BJ (cell line): Measurements from ENCODE around the gene EXOG. TPM values are rescaled to one million over a fixed set of nuclear protein-coding genes. Genes with fewer than 3 reads are reported as not detected.

ENCODE experiments used
- CTCF ChIA-PET: fragments of 350-600 bp; formaldehyde crosslinking; extraction: SDS; loops from one replicate; lab custom pipeline; 2021; ENCODE audit warnings: antibody characterized with exemption, inconsistent platforms; lab: Yijun Ruan, JAX
- POLR2A ChIA-PET: fragments of 300-600 bp; sonication (Branson Sonifier 250); formaldehyde crosslinking; extraction: SDS; loops from one replicate; lab custom pipeline; 2021; ENCODE audit warnings: antibody characterized with exemption; lab: Charles Lee
- DNase-seq: peaks from one replicate; pipeline ENCODE4 v3.0.0-alpha.2; 2011; ENCODE audit warnings: low read depth
- H3K27me3 ChIP-seq: 2 replicates; pipeline ENCODE4 v1.6.0; 2011; ENCODE audit warnings: low read length; ENCODE audit not compliant: control insufficient read depth, insufficient read depth
- H3K36me3 ChIP-seq: 2 replicates; pipeline ENCODE4 v1.5.1; 2011; ENCODE audit warnings: low read length; ENCODE audit not compliant: control insufficient read depth, insufficient read depth
- H3K4me3 ChIP-seq: 2 replicates; pipeline ENCODE4 v1.5.1; 2011; ENCODE audit warnings: low read depth, mild to moderate bottlenecking, control low read depth, low read length
- polyA plus RNA-seq: library from polyadenylated mRNA; depleted of rRNA; stranded (reverse); fragments of >200 nt; gene quantifications from 2 replicates; pipeline ENCODE4 v1.2.3, GENCODE V29; 2011; rRNA removed
- small RNA-seq: library from RNA; depleted of rRNA; stranded (forward); fragments of <200 nt; gene quantifications from one replicate; pipeline ENCODE3, GENCODE V24; 2012; ENCODE audit warnings: low replicate concordance, low read depth; ENCODE audit not compliant: insufficient read length
- TF ChIP-seq, protein P1 (sequence below): IDR thresholded peaks from 2 replicates; pipeline ENCODE4 v1.5.1; 2011; ENCODE audit warnings: low read depth, mild to moderate bottlenecking, control low read depth, inconsistent platforms, low read length, moderate library complexity; ENCODE audit not compliant: insufficient read depth

Gene EXOG
- polyA plus RNA-seq, 1 experiment: 7.5 TPM

DNA sequence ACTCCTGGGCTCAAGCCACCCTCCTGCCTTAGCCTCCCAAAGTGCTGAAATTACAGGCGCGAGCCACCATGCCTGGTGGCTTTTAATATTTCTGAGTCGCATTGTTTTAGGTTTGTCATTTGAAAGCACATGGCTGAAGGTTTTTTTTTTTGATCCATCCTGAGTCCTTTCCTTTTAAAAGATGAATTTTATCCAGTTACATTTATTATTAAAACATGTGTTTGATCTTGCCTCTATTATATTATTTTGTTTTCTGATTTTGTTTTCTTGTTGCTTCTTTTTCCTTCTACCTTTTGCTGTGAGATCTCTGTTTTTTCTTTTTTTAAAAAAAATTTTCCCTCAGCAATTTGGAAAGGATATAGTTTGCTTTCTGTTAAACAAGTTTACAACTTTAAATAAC is 77.0 kb downstream of the EXOG start:
- no peaks in the 10 kb centered on the region for H3K36me3 ChIP-seq
- no peak for DNase-seq
- ChIA-PET POLR2A (no interaction called here), CTCF (no interaction called here)
- no peak overlapping the region for H3K4me3 ChIP-seq
- TF ChIP-seq, protein P1, sequence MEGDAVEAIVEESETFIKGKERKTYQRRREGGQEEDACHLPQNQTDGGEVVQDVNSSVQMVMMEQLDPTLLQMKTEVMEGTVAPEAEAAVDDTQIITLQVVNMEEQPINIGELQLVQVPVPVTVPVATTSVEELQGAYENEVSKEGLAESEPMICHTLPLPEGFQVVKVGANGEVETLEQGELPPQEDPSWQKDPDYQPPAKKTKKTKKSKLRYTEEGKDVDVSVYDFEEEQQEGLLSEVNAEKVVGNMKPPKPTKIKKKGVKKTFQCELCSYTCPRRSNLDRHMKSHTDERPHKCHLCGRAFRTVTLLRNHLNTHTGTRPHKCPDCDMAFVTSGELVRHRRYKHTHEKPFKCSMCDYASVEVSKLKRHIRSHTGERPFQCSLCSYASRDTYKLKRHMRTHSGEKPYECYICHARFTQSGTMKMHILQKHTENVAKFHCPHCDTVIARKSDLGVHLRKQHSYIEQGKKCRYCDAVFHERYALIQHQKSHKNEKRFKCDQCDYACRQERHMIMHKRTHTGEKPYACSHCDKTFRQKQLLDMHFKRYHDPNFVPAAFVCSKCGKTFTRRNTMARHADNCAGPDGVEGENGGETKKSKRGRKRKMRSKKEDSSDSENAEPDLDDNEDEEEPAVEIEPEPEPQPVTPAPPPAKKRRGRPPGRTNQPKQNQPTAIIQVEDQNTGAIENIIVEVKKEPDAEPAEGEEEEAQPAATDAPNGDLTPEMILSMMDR: no peak
- no peaks in the 10 kb centered on the region for H3K27me3 ChIP-seq

DNA sequence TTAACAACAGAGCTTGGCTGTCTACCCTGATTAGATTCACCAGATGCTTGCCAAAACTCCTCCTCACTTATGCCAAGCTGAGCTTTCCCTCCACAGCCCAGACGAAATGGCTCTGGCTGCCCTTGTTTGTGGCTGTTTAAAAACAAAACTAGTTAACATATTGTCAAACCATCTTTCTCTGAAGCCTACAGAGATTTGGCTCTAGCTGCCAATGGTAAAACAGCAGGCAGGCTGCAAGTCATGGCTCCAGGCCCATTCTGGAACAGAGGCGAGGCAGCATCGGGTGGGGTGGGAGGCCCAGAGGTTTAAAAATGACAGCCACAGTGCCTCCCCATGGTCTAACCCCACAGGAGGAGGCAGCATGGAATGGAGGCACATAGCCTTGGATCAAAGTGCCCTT is 77.4 kb downstream of the EXOG start:
- TF ChIP-seq, protein P1: no peak
- no peak for DNase-seq
- Histone ChIP-seq H3K27me3 (no peaks in the 10 kb centered on the region), H3K36me3 (no peaks in the 10 kb centered on the region), H3K4me3 (no peak overlapping the region)
- POLR2A ChIA-PET: no interaction called here
- CTCF ChIA-PET: no interaction called here

DNA sequence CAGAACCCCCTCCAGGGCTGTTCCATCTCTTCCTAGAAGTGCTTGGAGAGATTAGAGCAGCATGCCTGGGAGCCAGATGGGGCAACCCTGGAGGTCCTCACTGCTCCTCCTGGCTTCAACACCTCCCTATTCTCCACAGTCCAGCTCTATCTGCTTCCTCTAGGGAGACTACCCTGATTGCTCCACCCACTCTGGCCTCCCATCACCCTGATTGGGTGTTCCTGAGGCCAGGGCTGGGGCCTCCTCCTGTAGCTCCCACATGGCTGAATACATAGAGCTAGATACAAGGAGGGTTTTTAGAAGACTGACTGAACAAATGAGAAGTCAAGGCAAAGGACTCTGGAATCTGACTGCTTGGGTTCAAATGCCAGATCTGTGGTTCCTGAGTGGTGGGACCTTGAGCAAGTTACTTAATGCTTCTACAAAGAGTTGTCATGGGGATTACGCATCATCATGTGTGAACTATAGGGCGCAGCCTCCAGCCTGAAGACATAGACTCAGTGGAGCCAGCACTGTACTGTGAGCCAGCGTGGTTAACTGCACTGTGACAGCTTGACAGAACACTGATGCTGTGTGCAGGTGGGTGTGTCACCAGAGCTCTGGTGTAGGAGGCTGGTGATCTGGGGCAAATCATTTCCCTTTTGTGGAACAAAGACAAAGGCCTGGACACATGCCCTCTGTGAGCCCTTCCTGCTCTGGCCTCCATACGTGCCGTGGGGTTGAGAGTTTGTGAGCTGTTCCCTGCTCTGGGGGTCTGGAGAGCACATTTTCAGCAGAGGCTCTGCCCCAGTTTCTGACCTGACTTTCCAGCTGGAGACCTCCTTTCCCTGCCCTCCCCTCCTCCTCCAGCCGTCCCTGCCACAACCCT is 78.5 kb downstream of the EXOG start:
- no peaks in the 10 kb centered on the region for H3K27me3 ChIP-seq
- DNase-seq: no peak
- H3K4me3 ChIP-seq: no peak overlapping the region
- ChIA-PET CTCF (no interaction called here), POLR2A (no interaction called here)
- H3K36me3 ChIP-seq: no peaks in the 10 kb centered on the region
- TF ChIP-seq, protein P1: no peak

DNA sequence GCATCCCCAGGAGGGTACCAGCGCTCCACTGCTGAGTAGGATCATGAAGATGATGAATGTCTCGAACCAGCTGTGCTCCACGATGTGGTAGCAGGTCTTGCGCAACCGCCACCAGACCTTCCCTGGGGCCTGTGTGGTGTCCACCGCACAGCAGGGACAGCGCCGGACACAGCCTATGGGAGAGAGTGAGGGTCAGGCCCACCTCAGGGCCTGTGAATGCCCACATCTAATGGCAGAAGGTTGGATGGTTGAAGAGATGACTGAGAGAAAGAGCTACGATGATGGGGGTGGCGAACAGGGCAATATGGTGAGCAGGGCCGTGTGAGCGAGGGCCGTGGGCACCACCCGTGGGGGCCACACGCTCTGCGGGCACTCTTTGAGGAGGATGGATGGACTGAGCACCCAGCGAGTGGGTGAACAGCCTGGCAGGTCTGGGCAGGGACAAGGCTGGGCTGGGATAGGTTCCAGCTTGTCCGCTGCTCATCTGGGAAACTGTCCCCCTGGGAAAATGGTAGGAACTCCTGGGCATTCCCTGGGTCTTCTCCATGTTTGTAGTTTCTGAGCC is 79.2 kb downstream of the EXOG start:
- no peak for DNase-seq
- CTCF ChIA-PET: no interaction called here
- no peaks in the 10 kb centered on the region for H3K36me3 ChIP-seq
- TF ChIP-seq, protein P1: no peak
- H3K27me3 ChIP-seq: no peaks in the 10 kb centered on the region
- POLR2A ChIA-PET: no interaction called here
- no peak overlapping the region for H3K4me3 ChIP-seq

Small RNA genes within 50 kb of the gene (small RNA-seq; reads per million reads assigned to genes)
- not detected for gene RF00019

Other genes starting within 250 kb of the EXOG start
- gene SLC22A13, start 230.5 kb upstream of the EXOG start, polyA plus RNA-seq: 0.13 and 0.15 TPM in 2 replicates
- 0.15 and 0.33 TPM in 2 replicates for gene SLC22A14, start 214.0 kb upstream of the EXOG start, polyA plus RNA-seq
- 3.0 and 3.2 TPM in 2 replicates for gene XYLB, start 149.6 kb upstream of the EXOG start, polyA plus RNA-seq
- 0.83 and 1.6 TPM in 2 replicates for gene ACVR2B, start 42.5 kb upstream of the EXOG start, polyA plus RNA-seq
- 0.33 and 0.74 TPM in 2 replicates for gene SCN5A, start 153.3 kb downstream of the EXOG start, polyA plus RNA-seq